GM21390 (cell line): ENCODE measurements around the gene NPIPB5.
"Not testable (repeated sequence)": the region's sequence is repeated elsewhere in the genome, so short reads cannot be mapped to it uniquely, and the experiment has no call there.

ENCODE experiments used
- ATAC-seq: cut with Tn5 transposase; IDR thresholded peaks from one replicate; pipeline ENCODE4 v1.9.1; 2021; ENCODE audit not compliant: unreplicated experiment

NPIPB5 gene

DNA sequence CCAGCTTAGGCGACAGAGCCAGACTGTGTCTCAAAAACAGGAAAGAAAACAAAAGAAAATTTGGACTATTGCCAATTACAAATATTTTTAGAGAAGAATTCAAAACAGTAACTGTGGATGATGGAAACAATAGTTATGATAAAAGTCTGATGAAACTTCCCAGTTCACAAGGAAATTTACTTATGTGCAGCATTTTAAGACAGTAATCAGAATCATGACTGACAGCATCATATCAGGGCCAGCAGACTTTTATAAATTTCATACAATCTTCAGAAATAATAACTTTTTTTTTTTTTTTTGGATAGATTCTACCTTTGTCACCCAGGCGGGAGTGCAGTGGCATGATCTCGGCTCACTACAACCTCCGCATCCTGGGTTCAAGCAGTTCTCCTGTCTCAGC, at the start of gene NPIPB5:
TSS of gene NPIPB5 (plus strand) at position 301 of the 400 bp plus-strand sequence. CDS start 2,911 bp downstream, outside the sequence.
- ATAC-seq, result not testable (repeated sequence)

GRCh38 chr16:22468846-22469245, 41.8 kb upstream of the NPIPB5 start:
- ATAC-seq, result not testable (repeated sequence)

GRCh38 chr16:22537996-22538395, 27.3 kb downstream of the NPIPB5 start:
- ATAC-seq, result not testable (repeated sequence)

DNA sequence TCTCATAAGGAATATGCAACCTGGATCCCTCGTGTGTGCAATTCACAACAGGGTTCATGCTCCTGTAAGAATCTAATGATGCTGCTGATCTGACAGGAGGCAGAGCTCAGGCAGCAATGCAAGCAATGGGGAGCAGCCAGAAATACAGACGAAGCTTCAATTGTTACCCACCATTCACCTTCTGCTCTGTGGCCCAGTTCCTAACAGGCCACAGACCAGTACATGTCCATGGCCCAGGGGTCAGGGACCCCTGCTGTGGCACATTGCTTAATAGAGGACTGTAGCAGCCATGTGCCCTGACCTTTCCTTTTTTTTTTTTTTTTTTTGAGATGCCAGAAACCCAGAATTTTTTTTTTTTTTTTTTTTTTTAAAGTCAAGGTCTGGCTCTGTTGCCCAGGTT, 34.1 kb downstream of the NPIPB5 start:
- not testable (repeated sequence) for ATAC-seq

DNA sequence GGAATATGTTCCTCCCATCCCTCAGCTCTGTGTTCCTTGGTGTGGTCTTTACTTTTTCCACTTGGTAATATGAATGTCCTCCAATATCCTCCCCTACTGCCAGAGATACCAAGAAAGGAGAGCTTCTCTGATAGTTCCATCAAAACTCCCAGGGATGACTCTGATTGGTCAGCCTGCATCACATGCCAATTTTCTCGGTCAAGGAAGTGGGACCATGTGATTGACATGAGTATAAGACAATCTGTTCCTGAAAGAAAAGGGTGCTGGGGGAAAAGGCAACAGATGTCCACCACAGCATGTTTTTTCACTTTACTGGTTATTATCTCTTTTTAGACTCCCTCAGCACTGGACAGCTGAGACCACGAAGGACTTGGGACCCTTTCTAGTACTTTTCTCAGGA, 35.9 kb downstream of the NPIPB5 start:
- ATAC-seq, result not testable (repeated sequence)

DNA sequence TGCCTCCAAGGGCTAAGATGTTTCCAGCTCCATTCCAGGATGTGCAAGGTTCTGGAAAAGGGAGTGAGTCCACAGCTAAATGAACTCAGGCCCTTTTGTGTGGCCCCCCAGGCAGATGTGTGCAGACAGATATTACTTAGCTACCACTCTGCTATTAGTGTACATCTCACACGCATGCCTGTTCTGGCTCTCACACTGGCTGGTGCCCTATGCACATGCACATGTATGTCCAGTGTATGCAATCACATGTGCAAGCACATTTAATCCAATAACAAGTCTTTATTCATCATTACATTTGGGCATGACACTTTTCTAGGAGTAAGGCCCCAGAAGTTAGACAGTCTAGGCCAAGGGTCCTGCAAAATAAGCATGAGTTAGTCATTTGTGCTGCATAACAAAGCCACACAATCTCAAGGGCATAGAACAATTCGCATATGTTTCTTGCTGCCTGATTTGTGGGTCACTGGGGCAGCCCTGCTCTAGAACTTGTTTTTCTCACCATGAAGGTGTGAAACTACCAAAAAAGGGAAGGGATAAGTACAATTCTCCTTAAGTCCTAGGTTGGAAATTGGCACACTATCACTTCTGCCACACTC, 36.6 kb downstream of the NPIPB5 start:
- ATAC-seq, result not testable (repeated sequence)

DNA sequence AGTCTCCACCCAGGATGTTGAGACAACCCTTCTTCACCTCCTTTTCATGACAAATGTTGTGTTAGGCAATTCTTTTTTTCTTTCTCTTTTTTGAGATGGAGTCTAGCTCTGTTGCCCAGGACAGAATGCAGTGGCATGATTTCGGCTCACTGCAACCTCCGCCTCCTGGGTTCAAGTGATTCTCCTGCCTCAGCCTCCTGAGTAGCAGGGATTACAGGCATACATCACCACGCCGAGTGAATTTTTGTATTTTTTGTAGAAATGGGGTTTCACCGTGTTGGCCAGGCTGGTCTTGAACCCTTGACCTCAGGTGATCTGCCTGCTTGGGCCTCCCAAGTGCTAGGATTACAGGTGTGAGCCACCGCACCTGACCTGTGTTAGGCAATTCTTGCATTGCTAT, 39.2 kb downstream of the NPIPB5 start:
- ATAC-seq, result not testable (repeated sequence)

GRCh38 chr16:22551143-22551542, 40.5 kb downstream of the NPIPB5 start:
- not testable (repeated sequence) for ATAC-seq

DNA sequence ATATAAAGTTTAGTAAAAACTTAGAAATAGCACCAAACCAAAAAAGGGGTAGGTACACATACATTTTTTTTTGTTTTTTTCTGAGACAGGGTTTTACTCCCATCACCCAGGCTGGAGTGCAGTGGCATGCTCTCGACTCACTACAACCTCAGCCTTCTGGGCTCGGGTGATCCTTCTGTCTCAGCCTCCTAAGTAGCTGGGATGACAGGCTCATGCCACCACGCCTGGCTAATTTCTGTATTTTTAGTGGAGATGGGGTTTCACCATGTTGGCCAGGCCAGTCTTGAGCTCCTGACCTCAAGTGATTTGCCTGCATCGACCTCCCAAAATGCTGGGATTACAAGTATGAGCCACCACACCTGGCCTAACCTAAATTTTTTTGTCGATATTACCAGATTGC, 41.0 kb downstream of the NPIPB5 start:
- not testable (repeated sequence) for ATAC-seq

- not testable (repeated sequence) for ATAC-seq
Observed at GRCh38 chr16:22556759-22557158, 46.1 kb downstream of the NPIPB5 start.
